HG03280 (cell line): ENCODE measurements around the gene NFIA.
"Not testable (repeated sequence)": the region's sequence is repeated elsewhere in the genome, so short reads cannot be mapped to it uniquely, and the experiment has no call there.

Experiments
- ATAC-seq: cut with Tn5 transposase; IDR thresholded peaks from one replicate; pipeline ENCODE4 v1.9.1; 2021; ENCODE audit warnings: mild to moderate bottlenecking, moderate library complexity; ENCODE audit not compliant: unreplicated experiment

Gene NFIA

DNA sequence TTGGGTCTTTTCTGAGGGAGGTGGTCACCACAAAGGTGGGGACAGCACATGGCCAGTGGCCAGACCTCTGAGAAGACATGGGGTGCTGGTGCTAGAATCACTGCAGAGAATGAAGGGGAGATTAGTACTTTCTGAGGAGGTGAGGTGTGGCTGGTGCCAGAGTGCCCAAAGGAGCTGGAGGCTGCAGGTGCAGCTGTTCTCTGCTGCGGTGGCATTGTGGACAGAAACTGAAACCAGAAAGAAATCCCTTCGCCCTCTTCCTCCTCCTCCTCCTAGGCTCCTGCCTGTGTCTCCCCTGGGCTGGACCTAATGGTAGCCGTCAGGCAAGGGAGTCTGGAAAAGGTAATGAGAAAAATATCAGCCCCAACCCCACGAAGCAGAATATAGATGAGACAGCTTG is 380.9 kb downstream of the NFIA start:
- no peak for ATAC-seq

DNA sequence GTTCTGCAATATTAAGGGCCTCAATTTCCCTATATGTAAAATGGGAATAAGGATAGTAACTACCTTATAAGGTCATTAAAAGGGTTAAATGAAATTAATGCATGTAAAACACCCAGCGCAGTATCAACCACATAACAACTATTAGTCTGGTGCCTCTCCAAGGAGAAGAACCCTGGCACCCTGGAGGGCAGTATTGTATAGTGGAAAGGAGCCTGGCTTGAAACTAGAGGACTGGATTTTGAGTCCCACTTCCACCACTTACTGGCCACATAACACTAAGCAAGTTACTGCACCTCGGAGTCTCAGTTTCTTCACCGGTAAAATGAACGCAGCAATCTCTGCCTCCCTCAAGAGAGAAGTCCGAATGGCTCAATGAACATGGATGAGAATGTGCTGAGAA is 385.5 kb downstream of the NFIA start:
- ATAC-seq: not testable (repeated sequence)

DNA sequence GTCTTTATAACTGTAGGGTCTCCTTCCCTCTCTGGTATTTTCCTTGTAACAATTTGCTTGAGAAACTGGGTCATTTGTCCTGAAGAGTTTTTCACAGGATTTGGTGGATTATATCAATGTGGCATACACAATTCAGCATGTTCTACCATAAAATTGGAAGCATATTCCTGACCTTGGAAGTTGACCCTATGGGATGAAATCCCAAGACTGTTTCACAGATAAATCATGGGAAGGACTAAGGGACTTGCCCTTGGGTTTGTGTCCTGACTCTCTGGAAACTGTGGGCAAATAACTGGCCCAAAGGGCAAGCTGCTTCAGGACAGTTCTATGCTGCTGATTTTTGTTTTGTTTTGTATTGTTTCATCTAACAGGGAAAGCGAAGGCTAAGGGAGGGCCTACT is 387.0 kb downstream of the NFIA start:
- no peak for ATAC-seq

DNA sequence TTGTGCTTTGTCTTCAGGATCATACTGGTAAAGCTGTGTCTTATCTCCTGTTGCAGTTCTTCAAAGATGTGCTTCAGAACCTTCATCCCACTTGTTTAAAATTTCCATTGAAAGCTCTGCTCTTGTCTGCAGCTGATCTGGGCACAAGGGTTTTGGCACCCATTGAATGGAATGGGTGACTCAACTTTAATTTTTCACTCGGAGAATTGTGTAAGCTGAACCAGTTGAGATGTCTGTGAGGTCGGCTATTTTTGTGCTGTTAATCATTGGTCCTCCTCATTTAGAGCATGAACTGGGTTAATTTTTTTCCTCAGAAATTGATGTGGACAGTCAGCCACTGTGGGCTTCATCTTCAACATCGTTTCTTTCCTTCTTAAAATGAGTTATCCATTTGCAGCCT is 390.5 kb downstream of the NFIA start:
- ATAC-seq: no peak

DNA sequence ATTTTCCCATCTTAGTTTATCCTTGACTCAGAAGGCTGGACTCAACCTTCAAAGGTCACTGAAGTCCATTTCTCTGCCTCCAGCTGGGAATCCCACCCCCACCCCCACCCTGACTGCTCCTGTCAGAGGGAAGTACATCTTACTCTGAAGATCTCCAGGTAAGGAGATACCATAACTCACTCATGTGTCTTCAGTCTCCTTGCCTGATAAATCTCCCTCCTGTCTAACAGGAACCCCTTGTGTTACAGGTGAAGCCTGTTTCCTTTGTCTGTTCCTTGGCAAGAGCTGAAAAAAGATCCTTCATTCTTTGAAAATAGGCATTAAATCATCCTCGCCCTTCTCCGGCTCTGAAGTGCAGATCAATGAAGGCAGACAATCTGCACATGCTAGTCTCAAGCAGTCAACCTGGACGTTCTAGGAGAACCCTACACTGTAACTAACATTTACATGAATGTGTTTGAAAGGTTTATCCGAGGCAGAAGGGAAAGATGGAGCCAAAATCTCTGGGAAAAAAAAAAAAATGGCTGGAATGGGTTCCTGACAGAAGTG is 392.0 kb downstream of the NFIA start:
- ATAC-seq: no peak

DNA sequence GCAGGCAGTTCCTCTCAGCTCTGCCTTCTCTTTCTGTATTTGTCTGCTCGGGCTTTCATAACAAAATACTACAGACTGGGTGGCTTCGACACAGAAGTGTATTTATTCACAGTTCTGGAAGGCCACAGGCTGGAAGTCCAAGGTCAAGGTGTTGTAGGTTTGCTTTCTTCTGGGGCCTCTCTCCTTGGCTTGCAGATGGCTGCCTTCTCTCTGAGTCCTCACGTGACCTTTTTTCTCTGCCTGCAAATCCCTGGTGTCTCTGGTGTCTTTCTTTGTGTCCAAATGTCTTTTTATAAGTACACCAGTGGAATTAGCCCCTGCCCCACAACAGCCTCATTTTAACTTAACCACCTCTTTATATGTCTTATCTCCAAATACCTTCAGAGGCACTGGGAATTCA is 392.6 kb downstream of the NFIA start:
- no peak for ATAC-seq

DNA sequence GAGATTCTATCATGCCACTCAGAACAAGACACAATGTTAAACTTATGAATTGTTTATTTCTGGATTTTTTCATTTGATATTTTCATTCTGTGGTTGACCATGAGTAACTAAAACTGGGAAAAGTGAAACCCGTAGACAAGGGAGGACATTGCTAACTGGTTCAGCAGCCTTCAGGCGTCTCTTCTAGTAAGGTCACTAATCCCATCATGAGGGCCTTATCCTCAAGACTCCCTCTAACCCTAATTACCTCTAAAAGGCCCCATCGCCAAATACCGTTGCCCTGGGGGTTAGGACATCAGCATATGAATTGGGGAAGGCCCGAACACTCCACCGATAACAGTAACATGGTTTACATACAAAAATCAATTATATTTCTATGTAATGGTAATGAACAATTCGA is 394.9 kb downstream of the NFIA start:
- ATAC-seq: no peak

DNA sequence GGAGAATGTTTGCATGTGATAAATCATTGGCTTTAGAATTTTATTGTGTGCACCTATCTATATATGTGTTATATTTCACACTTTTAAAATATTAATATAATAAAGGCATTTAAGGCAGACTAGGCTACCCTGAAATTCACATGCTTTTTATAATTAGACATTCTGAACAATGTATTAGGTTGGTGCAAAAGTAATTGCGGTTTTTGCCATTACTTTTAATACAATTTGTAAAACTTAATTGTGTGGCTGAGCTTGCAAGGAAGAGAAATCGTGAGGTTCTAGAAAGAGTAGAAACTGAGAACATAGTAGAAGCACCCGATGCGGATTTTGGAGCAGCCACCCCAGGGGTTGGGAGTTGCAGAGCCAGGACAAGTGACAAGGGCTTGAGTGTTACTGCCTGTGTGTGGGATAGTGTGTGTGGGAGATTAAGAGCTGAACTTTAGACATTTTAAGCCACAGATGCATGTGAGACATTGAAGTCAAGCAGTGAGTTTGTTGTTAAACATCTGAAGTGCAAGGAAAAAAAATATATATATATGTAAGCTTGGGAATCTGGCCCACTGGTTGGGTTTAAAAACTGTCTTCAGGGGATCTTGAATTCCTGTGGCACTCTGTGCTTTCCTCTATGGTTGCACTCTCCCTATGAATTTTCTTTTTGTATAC is 398.0 kb downstream of the NFIA start:
- no peak for ATAC-seq

DNA sequence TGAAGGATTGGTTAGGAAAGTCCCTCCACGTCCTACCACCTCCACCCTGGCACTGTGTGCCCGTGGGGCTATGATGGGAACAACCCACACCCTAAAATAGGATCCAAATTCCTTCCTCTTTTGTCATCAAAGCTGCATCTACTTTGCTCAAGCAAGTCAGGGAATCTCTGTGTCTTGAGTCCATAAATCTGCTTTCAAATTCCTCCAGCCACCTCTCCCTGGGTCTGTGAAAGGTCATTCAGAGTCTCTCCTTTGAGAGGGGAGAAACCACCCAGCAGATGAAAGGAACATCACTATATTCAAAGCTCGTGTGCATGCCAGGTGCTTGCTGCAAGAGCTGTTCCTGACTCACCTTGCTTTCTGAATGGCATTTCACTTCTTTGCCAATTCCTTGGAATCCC is 399.0 kb downstream of the NFIA start:
- no peak for ATAC-seq

DNA sequence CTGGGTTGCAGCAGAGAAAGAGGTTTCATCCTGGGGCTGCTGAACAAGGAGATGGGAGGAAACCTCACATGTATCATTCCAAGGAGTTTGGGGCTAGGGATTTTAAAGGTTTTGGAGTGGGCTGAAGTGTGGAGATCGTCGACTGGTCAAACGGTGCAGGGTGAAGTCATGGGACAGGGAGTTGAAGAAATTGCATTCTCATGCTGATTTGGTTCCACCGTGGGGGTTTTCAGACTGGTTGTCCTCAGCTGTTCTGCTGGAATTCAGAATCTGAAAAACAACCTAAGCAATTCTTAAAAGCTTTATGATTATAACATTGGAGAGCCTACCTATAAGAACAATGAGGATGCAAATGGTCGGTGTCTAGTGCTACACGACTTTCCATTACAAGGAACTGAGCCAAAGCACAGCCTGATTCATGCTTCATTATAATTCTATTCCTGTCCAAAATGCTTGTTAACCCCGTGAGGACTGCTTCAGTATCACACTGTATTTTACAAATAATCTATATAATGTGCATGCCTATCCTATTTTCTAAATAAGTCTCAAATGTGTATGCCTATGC is 399.9 kb downstream of the NFIA start:
- ATAC-seq: no peak

DNA sequence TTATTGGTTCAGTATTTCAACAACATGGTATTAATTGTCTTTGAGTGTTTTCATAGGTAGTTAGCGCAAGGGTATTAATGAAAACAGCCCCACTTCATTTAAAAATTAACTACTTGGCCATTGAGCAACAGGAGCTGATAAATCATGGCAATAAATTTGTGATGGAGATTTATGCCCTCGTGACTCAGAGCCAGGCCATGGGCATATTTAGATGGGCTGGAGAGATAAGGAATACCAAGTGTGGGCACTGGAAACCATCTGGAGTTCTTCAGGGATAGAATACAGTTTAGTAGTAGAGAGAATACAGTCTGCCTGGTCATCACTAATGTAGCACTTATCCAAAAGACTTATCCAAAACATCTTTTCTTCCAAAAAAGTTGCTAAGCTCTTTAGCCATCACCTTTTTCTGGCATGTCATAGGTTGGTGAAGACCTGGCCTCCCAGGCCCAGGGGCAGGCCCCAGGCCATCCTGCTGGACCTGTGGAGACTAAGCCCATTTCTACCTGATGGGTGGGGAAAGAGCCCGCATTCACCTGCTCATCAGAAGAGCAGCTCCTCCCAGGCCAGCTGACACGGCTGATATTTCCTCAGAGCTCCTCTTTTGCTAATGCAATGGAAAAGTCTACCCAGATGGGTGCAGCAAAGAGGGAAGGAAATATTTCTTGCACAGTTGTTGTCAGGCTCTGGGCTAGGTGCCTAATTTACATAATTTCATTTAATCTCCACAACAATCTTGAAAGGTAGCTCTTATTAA is 404.6 kb downstream of the NFIA start:
- no peak for ATAC-seq

DNA sequence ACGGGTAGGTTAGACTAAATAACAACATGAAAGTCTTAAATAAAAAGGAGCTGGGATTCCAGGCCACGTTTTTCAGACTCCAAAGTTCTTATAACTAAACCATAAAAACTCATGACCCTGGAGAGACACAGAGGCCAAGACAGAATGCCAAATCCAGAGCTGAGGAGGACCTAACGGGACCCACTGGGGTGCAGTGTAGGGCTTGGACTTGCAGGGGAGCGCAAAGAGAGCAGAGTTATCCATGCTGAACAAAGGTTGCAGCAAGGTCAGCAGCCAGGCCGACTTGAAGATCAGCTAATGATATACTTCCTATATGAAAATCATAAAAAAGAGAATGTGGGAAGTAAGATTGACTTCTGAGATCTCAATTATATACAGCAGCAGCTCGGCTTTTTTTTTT is 405.4 kb downstream of the NFIA start:
- no peak for ATAC-seq

DNA sequence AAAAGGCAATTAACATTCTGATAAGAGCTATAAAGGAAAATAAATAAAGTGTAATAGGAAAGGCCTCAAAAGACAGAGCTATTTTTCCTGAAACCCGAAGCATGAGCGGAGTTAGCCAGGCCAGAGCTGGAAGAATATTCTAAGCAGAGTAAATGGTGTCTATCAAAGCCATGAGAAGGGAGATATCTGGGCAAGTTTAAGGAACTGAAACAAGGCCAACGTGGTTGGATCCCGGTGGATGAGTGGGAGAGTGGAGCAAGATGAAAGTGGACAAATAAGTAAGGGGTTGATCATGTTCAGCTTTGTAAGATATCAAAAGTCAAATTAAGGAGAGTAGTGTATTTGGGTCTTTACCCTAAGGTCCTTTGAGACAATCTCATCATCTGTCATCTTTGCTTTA is 408.6 kb downstream of the NFIA start:
- ATAC-seq: no peak

DNA sequence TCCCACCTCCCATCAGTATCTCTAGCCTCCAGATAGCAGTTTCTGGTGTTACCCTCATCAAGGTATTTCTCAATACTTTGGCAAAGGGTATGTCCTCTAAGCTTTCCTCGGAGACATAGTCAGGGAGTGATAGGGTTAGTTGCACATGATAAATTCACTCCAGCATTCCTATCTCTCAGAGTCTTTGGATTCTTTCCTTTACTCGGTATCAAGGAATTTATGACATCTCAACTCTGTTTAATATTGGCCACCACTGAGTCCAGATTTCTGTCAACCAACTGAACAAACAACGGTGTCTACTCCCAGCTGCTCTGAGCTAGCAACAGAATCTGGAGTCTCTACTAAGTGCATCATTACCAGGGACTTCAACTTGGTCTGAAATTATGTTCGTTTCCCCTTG is 409.1 kb downstream of the NFIA start:
- ATAC-seq: no peak

DNA sequence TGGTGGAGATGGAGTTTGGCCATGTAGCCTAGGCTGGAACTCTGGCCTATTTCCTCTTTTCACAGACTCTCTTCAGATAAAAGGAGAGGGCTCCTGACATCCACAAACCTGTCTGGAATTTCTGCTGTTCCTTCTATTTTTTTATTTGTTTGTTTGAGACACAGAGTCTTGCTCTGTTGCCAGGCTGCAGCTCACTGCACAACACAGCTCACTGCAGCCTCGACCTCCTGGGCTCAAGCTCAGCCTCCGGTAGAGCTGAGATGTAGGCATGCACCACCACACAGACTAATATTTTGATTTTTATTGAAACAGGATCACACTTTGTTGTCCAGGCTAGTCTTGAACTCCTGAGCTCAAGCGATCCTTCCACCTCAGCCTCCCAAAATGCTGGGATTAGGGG is 411.6 kb downstream of the NFIA start:
- ATAC-seq: no peak

DNA sequence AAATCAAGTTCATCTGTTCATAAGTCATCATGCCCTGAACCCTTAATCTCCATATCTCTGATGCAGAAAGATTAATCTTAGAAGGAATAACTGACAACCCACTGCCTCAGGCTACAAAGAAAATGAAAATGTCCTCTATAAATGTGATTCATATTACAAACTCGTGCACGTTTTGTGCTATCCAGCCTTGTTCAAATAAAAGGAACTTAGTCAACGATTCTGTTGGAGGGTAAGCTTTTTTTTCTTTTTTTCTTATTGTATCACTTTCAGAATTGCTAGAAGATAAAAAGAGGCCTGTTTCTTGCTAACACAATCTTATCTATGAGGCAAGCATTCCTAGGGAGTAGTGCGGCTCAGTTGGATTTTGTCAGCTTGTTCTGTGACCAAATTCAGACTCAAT is 414.1 kb downstream of the NFIA start:
- ATAC-seq: no peak

DNA sequence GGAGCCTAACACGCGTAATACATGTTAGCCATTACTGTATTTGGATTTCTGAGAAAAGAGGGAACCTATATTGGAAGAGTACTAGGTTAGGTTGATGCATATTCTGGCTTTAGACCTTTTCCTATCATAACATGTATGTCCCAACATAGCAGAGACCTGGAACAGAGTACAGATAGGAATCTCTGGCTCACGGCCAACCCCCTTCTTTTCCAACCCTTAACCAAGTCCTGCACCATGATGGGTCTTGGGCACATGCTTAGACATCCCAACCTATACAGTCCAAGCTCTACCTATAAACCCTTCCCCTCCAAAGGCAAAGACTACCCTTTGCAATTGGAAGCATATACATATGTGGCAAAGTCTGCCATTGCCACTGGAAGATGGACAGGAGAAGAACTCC is 414.7 kb downstream of the NFIA start:
- no peak for ATAC-seq

DNA sequence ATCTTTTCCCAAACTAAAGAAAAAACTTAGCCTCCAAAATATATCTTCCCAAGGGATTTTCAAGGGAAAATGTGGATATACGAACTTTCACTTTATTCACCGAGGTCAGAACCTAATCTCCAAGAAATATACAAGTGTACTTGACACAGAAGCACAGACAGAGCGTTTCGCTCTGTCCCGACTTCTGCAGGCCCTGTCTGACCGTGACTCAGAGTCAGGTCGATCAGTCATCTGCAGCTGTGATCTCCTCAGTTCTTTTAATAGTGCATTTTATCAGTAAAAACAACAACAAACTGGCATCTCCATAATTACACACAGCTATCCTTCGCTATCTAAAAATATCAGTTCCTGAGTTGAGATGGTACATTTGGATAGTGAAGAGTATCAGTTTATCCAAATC is 416.0 kb downstream of the NFIA start:
- no peak for ATAC-seq

DNA sequence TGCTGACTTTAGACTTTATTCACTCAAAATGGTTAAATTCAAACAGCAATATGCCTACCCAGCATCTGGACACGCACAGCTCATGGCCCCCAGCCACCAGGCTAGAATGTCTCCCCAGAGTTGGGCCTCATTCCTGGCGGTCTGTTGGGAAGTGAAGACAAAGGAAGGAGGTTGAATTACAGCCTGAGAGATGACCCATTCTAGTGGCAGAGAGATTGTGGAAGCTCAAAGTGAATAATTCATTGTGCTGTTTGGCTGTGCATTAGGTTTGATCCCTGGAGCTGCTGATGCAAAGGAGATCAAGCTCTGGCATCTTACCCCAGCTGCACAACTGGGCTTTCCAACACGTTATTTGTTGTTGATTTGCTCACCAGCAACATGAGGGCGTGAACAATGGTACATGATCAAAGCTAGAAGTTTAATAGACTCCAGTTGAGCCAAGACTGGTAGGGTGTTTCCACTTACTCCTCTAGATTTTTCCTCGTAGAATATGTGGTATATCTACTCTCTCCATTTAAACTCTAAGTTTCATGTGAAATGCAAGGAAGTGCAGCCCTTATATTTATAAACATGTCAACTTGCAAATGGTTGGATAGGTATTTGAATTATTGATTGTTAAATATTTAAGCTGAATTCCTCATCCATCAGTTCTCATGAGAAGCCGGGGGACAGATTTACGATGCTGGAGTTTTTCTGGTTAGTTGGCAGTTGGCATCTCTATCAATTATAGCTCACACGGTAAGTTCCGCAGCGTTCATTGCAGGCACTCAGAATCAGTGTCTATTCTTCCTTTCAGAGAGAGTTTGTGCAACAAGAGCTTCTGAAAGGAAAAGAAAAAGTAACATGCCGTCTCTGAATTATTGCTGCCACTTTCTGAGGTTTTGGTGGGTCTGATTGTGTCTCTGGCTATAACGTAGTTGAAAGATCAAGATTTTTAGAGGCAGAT is 419.9 kb downstream of the NFIA start:
- ATAC-seq: no peak

DNA sequence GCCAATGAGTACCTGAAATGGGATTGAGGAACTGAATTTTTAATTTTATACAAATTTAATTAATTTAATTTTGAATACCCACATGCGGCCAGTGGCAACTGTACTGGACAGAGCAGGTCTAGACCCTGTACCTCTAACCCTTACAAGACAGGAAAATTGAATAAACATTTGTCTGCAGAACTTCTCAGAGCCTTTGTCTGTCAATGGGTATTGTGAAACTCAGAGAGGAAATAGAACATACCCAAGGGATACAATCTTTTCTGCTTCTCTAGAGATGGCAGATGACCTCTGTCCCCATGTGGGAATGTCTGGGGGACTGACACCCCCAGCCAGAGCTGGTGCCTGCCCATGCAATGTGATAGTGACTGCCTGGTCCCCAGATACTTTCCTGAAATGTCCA is 421.9 kb downstream of the NFIA start:
- ATAC-seq: no peak

DNA sequence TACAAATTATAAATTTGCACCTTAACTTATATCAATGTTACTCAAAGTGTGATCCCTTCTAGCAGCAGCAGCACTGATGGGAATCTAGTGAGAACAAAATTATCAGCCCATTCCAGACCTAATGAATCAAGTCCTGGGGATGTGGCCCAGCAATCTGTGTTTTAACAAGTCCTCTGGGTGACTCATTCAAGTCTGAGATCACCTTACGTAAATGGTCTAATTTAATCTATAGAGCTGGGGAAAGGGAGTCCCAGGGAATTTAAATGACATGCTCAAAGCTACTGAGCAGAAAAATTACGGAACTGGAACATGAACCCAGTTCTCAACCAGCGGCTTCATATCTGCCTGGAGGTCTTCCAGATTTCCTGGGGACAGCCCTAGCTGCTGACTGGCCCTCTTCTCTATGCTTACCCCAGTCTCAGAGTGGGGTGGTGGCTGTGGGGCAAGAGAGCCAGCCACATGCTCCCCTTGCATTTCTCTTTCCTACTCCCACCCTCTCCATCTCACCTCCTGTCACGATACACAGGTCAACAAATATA is 422.6 kb downstream of the NFIA start:
- ATAC-seq: no peak
